Measurements from ENCODE around the gene ANKRD2. TPM values are rescaled to one million over a fixed set of nuclear protein-coding genes. Genes with fewer than 3 reads are reported as not detected.

The ANKRD2 gene
- total and polyA plus RNA-seq, 2 donors (not counting 3 experiments of a cell fraction or from before 2014, with no cell fraction given) = 1.6 to 1.8 TPM

- BruUV-seq (replicated peaks) = no TSS peak
- Histone ChIP-seq H3K27me3 (ENCODE audit: control insufficient read depth in 2 of 2, insufficient read depth in 2 of 2, low read length in 2 of 2) (no peaks in the 10 kb centered on the region), H3K9me3 (replicated peaks; ENCODE audit: control insufficient read depth, insufficient read depth, low read length) (no peaks in the 10 kb centered on the region), H3K9ac (replicated peaks; ENCODE audit: extremely low read depth, insufficient read depth, low read length) (peak overlapping the region; percentile 17), H3K36me3 (ENCODE audit: control insufficient read depth in 2 of 2, extremely low read depth in 1 of 2, insufficient read depth in 2 of 2, low read length in 2 of 2) (no peaks in the 10 kb centered on the region), H3K4me2 (ENCODE audit: insufficient read depth, low read length) (peak overlapping the region; percentile 29), H3K4me3 (replicated peaks in 1 of 3; ENCODE audit: insufficient read depth in 1 of 3, low read depth in 1 of 3, low read length in 3 of 3) (no peak overlapping the region), H3K9me1 (replicated peaks; ENCODE audit: control insufficient read depth, extremely low read depth, insufficient read depth, low read length) (no peaks in the 10 kb centered on the region), H3K27ac (ENCODE audit: insufficient read depth, low read depth, low read length) (peak overlapping the region; percentile 82), H3K4me1 (ENCODE audit: control insufficient read depth, extremely low read depth, insufficient read depth, low read length) (peaks cover 25% of the 10 kb centered on the region), H4K20me1 (replicated peaks; ENCODE audit: control insufficient read depth, extremely low read depth, insufficient read depth, low read length) (no peaks in the 10 kb centered on the region), H2AFZ (ENCODE audit: low read depth, low read length) (peak overlapping the region; percentile 52), H3K79me2 (ENCODE audit: control insufficient read depth, insufficient read depth, low read length) (no peaks in the 10 kb centered on the region)
- no peak for TF ChIP-seq POLR2AphosphoS5 (IDR thresholded peaks at IDR 0.05; ENCODE audit: insufficient read depth, low read depth, low read length)
- TF ChIP-seq MAX (IDR thresholded peaks at IDR 0.05; ENCODE audit: insufficient read depth, insufficient read length) = no peak
- TF ChIP-seq FOS (IDR thresholded peaks at IDR 0.05; ENCODE audit: borderline replicate concordance, insufficient read depth, low read length) = peak; percentile 30
- ChIA-PET CTCF (interaction anchor here (0.8 to 1.8 kb wide), 6 partner anchors 11 to 26 kb away, joined by 3 to 16 read pairs (median 4); partner anchors contain the start of gene HOGA1), POLR2A (no interaction called here)
- intact Hi-C loops (cut with micrococcal nuclease) (loop anchor here (2.0 to 5.0 kb wide), 2 partner anchors 55 to 190 kb away; no protein-coding TSS in a partner anchor), dilution Hi-C loops (cut with MboI; ENCODE audit: extremely low pct_ligation_motif_present, low sequenced_read_pairs) (no loop called here)
- no peak for DNase-seq (ENCODE audit: low read depth, low spot score)
- peak; percentile 88 for FAIRE-seq
These were observed 25.2 kb downstream of the ANKRD2 start for GRCh38 chr10:97597778-97598177.

GRCh38 chr10:97598407-97599271, 26.1 kb downstream of the ANKRD2 start:
- no peaks in the 10 kb centered on the region for H3K9me3 ChIP-seq (replicated peaks; ENCODE audit: control insufficient read depth, insufficient read depth, low read length)
- H3K27me3 ChIP-seq (ENCODE audit: control insufficient read depth in 2 of 2, insufficient read depth in 2 of 2, low read length in 2 of 2) = no peaks in the 10 kb centered on the region
- no peak overlapping the region for H3K27ac ChIP-seq (ENCODE audit: insufficient read depth, low read depth, low read length)
- ChIA-PET POLR2A (no interaction called here), CTCF (interaction anchor here (1.0 to 1.8 kb wide), 4 partner anchors 10 to 27 kb away, joined by 3 to 7 read pairs (median 4); partner anchors contain the start of gene HOGA1)
- dilution Hi-C loops (cut with MboI; ENCODE audit: extremely low pct_ligation_motif_present, low sequenced_read_pairs) = no loop called here
- H3K4me3 ChIP-seq (replicated peaks in 1 of 3; ENCODE audit: insufficient read depth in 1 of 3, low read depth in 1 of 3, low read length in 3 of 3) = no peak overlapping the region
- H3K9ac ChIP-seq (replicated peaks; ENCODE audit: extremely low read depth, insufficient read depth, low read length) = no peak overlapping the region
- DNase-seq (ENCODE audit: low read depth, low spot score) (no peak), FAIRE-seq (no peak)
- H3K4me1 ChIP-seq (ENCODE audit: control insufficient read depth, extremely low read depth, insufficient read depth, low read length) = peaks cover 25% of the 10 kb centered on the region
- no peaks in the 10 kb centered on the region for H4K20me1 ChIP-seq (replicated peaks; ENCODE audit: control insufficient read depth, extremely low read depth, insufficient read depth, low read length)
- H3K9me1 ChIP-seq (replicated peaks; ENCODE audit: control insufficient read depth, extremely low read depth, insufficient read depth, low read length) = no peaks in the 10 kb centered on the region
- TF ChIP-seq MYC (IDR thresholded peaks at IDR 0.05; ENCODE audit: low read depth, low read length) (no peak), GATA2 (IDR thresholded peaks at IDR 0.05; ENCODE audit: insufficient read depth, insufficient read length, low read depth, low read length) (no peak), MAX (IDR thresholded peaks at IDR 0.05; ENCODE audit: insufficient read depth, insufficient read length) (no peak), FOS (IDR thresholded peaks at IDR 0.05; ENCODE audit: borderline replicate concordance, insufficient read depth, low read length) (no peak), JUN (IDR thresholded peaks at IDR 0.05; ENCODE audit: borderline replicate concordance, insufficient read depth, insufficient read length, low read depth) (no peak), POLR2A (IDR thresholded peaks at IDR 0.05; ENCODE audit: low read depth, low read length) (no peak), EZH2 (IDR thresholded peaks at IDR 0.05; ENCODE audit: borderline replicate concordance, low read depth, low read length, severe bottlenecking) (no peak), POLR2AphosphoS5 (IDR thresholded peaks at IDR 0.05; ENCODE audit: insufficient read depth, low read depth, low read length) (no peak)
- TF ChIP-seq, protein P1, sequence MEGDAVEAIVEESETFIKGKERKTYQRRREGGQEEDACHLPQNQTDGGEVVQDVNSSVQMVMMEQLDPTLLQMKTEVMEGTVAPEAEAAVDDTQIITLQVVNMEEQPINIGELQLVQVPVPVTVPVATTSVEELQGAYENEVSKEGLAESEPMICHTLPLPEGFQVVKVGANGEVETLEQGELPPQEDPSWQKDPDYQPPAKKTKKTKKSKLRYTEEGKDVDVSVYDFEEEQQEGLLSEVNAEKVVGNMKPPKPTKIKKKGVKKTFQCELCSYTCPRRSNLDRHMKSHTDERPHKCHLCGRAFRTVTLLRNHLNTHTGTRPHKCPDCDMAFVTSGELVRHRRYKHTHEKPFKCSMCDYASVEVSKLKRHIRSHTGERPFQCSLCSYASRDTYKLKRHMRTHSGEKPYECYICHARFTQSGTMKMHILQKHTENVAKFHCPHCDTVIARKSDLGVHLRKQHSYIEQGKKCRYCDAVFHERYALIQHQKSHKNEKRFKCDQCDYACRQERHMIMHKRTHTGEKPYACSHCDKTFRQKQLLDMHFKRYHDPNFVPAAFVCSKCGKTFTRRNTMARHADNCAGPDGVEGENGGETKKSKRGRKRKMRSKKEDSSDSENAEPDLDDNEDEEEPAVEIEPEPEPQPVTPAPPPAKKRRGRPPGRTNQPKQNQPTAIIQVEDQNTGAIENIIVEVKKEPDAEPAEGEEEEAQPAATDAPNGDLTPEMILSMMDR (IDR thresholded peaks at IDR 0.05; ENCODE audit: extremely low read depth in 1 of 2, insufficient read depth in 1 of 2, low read depth in 1 of 2, low read length in 2 of 2) = no peak
- intact Hi-C loops (cut with micrococcal nuclease) = loop anchor here (5.0 kb wide), 1 partner anchor 191 kb away; no protein-coding TSS in a partner anchor
- no peak overlapping the region for H2AFZ ChIP-seq (ENCODE audit: low read depth, low read length)
- no peak overlapping the region for H3K4me2 ChIP-seq (ENCODE audit: insufficient read depth, low read length)
- H3K79me2 ChIP-seq (ENCODE audit: control insufficient read depth, insufficient read depth, low read length) = no peaks in the 10 kb centered on the region
- no peaks in the 10 kb centered on the region for H3K36me3 ChIP-seq (ENCODE audit: control insufficient read depth in 2 of 2, extremely low read depth in 1 of 2, insufficient read depth in 2 of 2, low read length in 2 of 2)
- BruUV-seq (replicated peaks) = no TSS peak

All from endothelial cell of umbilical vein (primary cell).